Vagina (tissue), 2 donors: ENCODE measurements around the gene SUMO3. TPM values are rescaled to one million over a fixed set of nuclear protein-coding genes. Genes with fewer than 3 reads are reported as not detected.

Experiments
- DNase-seq, 2 donors: peaks; one replicate each; pipeline ENCODE4 v3.0.0-alpha.2; 2017; ENCODE audit errors: extremely low spot score in 2 of 2
- H3K27ac ChIP-seq: fragments of 200-600 bp; sonication (generic); one replicate; pipeline ENCODE4 v1.5.1; 2019
- H3K27me3 ChIP-seq: fragments of 200-600 bp; sonication (generic); one replicate; pipeline ENCODE4 v1.5.1; 2019
- H3K36me3 ChIP-seq, 2 donors: fragments of 200-600 bp; sonication (generic); one replicate each; pipeline ENCODE4 v1.5.1; 2017 to 2019
- H3K4me1 ChIP-seq: fragments of 200-600 bp; sonication (generic); one replicate; pipeline ENCODE4 v1.5.1; 2019
- H3K4me3 ChIP-seq, 2 donors: fragments of 200-600 bp; sonication (generic); 1 replicate in 1 of 2; 2 replicates in 1 of 2; pipeline ENCODE4 v1.5.1; 2016 to 2019
- H3K9me3 ChIP-seq: fragments of 200-600 bp; sonication (generic); one replicate; pipeline ENCODE4 v1.5.1; 2019
- POLR2A ChIP-seq, 2 donors: fragments of 450-650 bp; IDR thresholded peaks; one replicate each; pipeline ENCODE4 v1.6.1; 2017; ENCODE audit warnings: antibody characterized with exemption in 2 of 2, mild to moderate bottlenecking in 2 of 2, moderate library complexity in 2 of 2
- POLR2AphosphoS5 ChIP-seq, 2 donors: sonication (generic); formaldehyde crosslinking; IDR thresholded peaks; one replicate each; pipeline ENCODE4 v1.9.0; 2017; ENCODE audit warnings: antibody characterized with exemption in 2 of 2, mild to moderate bottlenecking in 2 of 2, low read depth in 1 of 2; ENCODE audit not compliant: insufficient read depth in 1 of 2
- intact Hi-C: fragments of 100-400 bp; cut with DNase I; formaldehyde crosslinking; loops from one replicate; pipeline ENCODE4 v1.15.1; 2023
- total RNA-seq: library from RNA; depleted of rRNA; stranded (reverse); fragments of >200 nt; gene quantifications from one replicate; pipeline ENCODE4 v1.2.3, GENCODE V29; 2016
- TF ChIP-seq, protein P1 (sequence below), 3 experiments: fragments of 450-650 bp in 2 of 3; fragments of 200-600 bp in 1 of 3; sonication (generic) in 1 of 3; IDR thresholded peaks; one replicate each; pipeline ENCODE4 v1.5.1; 2017 to 2019; ENCODE audit warnings: antibody characterized with exemption in 3 of 3, mild to moderate bottlenecking in 2 of 3, moderate library complexity in 2 of 3

The SUMO3 gene
- total RNA-seq, 1 donor from 2014 or later, result 70.0 TPM

DNA sequence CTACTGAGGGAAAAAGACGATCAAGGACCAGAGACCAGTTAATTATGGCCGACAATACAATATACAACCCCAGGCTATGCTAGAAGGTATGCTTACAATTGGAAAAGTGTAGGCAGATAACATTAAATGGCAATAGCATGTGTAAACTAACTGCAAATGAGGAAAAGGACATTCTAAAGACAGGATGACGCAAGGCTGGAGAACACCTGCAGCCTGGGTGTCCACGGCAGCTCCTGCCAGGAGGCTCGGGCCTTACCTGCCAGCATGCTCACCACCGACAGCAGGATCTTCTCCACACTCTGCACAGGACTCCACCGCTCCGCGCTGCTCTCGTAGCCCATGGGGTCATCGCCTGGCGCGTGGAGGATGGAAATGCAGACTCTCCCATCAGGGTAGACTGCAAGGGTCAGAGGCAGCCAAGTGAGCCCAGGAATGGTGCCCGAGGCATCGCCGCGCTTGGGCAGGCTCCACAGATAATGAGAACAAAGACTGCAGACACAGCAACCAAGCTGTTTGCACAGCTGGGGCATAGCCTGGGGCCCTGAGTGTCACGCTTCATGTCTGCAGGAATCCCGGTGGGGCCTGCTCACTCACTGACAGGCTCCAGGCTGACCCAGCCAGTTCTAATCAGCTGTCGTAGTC lies 44.5 kb downstream of the SUMO3 start:
- H3K27ac ChIP-seq, result no peak overlapping the region
- no peaks in the 10 kb centered on the region for H3K27me3 ChIP-seq
- intact Hi-C loops, result no loop called here
- DNase-seq, result no peak
- no peaks in the 10 kb centered on the region for H3K9me3 ChIP-seq
- no peak overlapping the region for H3K4me3 ChIP-seq
- TF ChIP-seq, protein P1, sequence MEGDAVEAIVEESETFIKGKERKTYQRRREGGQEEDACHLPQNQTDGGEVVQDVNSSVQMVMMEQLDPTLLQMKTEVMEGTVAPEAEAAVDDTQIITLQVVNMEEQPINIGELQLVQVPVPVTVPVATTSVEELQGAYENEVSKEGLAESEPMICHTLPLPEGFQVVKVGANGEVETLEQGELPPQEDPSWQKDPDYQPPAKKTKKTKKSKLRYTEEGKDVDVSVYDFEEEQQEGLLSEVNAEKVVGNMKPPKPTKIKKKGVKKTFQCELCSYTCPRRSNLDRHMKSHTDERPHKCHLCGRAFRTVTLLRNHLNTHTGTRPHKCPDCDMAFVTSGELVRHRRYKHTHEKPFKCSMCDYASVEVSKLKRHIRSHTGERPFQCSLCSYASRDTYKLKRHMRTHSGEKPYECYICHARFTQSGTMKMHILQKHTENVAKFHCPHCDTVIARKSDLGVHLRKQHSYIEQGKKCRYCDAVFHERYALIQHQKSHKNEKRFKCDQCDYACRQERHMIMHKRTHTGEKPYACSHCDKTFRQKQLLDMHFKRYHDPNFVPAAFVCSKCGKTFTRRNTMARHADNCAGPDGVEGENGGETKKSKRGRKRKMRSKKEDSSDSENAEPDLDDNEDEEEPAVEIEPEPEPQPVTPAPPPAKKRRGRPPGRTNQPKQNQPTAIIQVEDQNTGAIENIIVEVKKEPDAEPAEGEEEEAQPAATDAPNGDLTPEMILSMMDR (IDR thresholded peaks at IDR 0.05), result no peak
- no peak for TF ChIP-seq POLR2A (IDR thresholded peaks at IDR 0.05)
- TF ChIP-seq POLR2AphosphoS5 (IDR thresholded peaks at IDR 0.05; ENCODE audit: insufficient read depth in 1 of 2, low read depth in 1 of 2), result no peak
- H3K36me3 ChIP-seq, result peaks cover 0 to 48% of the 10 kb centered on the region in 2 donors
- H3K4me1 ChIP-seq, result no peaks in the 10 kb centered on the region

DNA sequence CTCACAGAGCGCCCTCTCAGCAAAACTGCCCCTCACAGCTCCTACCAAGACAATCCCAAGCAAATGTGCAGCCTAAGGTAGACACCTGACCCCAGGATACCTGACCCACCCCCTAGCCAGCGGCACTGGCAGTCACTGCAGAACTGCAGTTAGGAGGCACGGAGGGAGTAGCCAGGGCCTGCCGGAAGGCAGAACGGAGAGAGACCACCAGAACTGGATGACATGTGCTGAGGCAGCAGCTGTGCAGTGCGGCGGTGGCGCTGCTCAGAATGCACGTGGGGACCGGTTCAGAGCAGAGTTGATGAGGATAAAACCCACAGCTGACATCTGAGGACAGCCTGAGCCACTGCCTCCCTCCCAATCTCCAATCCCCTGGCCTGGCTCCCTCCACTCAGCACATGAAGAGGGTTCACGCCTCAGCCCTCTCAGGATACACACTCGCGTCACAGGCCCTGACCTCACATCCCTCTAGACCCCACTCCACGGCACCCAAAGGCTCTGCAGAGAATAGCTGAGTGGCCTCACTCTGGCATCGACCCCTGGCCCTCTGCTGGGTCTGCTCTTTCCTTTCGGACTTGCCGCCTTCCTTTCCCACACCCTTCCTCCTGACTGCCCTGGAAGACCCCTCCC lies 45.9 kb downstream of the SUMO3 start:
- H3K4me3 ChIP-seq, result no peak overlapping the region
- H3K27me3 ChIP-seq, result no peaks in the 10 kb centered on the region
- H3K36me3 ChIP-seq, result peaks cover 0 to 48% of the 10 kb centered on the region in 2 donors
- no peaks in the 10 kb centered on the region for H3K4me1 ChIP-seq
- no peak for TF ChIP-seq POLR2A (IDR thresholded peaks at IDR 0.05)
- intact Hi-C loops, result no loop called here
- DNase-seq, result no peak
- H3K27ac ChIP-seq, result no peak overlapping the region
- H3K9me3 ChIP-seq, result no peaks in the 10 kb centered on the region

DNA sequence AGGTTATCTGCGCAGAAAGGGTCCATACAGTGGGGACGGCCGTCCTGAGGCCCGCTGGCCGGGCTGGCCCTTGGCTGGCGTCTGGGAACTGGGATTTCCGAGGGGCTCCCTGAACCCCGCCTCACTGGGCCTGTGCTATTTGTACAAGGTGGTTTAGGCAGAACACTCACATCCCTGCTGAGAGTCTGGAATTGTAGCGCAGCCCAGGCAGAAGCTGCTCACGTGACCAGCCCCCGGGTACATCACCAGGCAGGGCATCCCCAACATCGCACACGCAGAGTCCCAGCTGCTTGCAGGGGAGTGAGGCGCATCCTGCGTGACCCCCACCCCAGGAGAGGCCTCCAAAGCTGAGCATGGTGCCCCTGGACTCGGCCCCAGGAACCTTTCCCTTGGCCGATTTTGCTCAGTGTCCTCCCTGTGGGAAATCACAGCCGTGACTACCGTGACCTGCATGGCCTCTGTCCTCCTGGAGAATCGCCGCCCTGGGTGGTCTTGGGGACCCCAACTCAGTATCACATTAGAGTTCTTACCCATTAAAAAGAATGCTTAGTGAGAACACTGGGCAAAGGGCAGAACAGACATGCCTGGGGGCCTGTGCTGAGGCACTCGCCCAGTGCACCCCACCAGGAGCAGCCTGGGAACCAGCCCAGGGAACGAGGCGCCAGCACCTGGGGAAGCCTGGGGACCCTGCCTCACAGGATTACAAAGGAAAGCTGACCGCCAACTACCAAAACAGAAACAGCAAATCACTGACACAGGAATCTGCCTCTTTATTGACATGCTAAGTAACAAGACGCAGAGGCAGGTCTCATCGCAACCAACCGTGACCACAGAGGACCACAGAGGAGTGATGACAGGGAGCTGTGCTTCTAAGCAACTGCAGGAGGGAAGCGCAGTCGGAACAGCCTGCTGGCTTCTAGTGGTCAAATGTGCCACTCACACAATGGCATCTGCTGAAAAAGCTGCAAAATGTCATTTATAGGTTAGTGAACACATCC lies 49.7 kb downstream of the SUMO3 start:
- no peak for DNase-seq
- Histone ChIP-seq H3K4me1 (peaks cover 12% of the 10 kb centered on the region), H3K36me3 (peaks cover 0 to 27% of the 10 kb centered on the region in 2 donors), H3K27me3 (no peaks in the 10 kb centered on the region), H3K4me3 (no peak overlapping the region), H3K27ac (no peak overlapping the region), H3K9me3 (no peaks in the 10 kb centered on the region)
- intact Hi-C loops, result no loop called here
- TF ChIP-seq POLR2AphosphoS5 (IDR thresholded peaks at IDR 0.05; ENCODE audit: insufficient read depth in 1 of 2, low read depth in 1 of 2), result no peak

DNA sequence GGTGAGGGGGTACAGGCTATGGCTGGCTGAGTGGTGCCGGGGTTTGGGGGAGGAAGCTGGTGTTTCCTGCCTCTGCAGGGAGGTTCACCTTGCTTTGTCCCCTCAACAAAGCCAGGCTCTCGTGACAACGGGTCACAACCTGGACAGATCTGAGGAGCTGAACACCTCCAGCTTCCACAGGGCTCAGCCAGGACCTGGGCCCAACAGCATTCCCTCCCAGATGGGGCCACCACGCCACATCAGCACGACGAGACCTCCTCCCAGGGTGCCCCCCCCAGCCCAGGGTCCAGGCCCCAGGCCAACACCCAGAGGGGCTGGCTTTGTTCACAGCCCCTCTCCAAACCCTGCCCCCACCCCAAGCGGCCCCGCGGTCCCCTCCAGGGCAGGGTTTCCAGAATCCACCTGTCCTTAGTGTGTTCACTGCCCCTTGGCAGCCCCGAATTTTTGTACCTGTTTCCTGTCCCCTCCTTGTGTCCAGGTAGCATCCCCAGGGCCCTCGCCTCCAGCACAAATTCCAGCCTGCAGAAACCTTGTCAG lies 51.0 kb downstream of the SUMO3 start:
- intact Hi-C loops, result no loop called here
- Histone ChIP-seq H3K4me3 (no peak overlapping the region), H3K36me3 (peaks cover 0 to 15% of the 10 kb centered on the region in 2 donors), H3K27me3 (no peaks in the 10 kb centered on the region), H3K4me1 (peaks cover 12% of the 10 kb centered on the region), H3K27ac (no peak overlapping the region), H3K9me3 (no peaks in the 10 kb centered on the region)
- TF ChIP-seq, protein P1 (IDR thresholded peaks at IDR 0.05), result no peak
- TF ChIP-seq POLR2AphosphoS5 (IDR thresholded peaks at IDR 0.05; ENCODE audit: insufficient read depth in 1 of 2, low read depth in 1 of 2), result no peak
- TF ChIP-seq POLR2A (IDR thresholded peaks at IDR 0.05), result no peak
- DNase-seq, result no peak

DNA sequence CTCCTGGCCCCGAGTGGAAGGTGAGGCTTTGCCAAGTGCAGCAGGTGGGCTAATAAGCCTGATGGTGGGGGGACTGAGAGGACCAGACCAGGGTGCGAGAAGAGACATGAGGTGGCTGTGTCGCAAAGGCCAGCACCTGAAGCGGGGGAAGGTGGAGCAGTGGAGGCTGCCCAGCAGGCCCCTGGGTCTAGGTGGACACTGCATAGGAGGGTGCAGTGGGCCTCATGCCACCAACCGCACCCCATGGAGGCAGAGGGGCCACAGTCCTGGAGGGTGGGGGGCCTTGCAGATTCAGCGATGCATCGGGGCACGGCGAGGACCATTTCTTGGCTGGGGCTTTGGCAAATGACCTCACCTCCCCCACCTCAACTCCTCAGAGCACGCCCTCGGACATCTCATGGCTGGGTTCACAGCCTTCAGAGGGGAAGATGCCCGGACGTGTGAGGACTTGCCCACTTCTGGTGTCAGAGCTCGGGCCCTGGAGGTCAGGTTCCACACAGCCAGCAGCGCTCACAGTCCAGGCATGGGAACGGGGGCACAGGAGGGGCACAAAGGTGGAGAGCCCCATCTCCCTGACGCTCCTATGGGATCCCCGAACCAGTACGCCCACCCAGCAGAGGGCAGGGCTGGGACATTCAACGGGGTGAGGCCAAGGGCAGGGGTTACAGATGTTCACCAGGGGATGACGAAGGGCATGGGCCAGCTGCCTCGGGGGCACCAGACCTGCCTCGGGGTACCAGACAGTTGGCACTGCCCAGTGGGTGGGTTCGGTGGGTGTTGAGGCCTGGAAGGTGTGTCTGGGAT lies 51.6 kb downstream of the SUMO3 start:
- intact Hi-C loops, result no loop called here

More for the DNA sequence above, 51.6 kb downstream of the SUMO3 start:
- H3K27ac ChIP-seq, result no peak overlapping the region
- no peak for DNase-seq
- no peak overlapping the region for H3K4me3 ChIP-seq
- no peak for TF ChIP-seq POLR2AphosphoS5 (IDR thresholded peaks at IDR 0.05; ENCODE audit: insufficient read depth in 1 of 2, low read depth in 1 of 2)
- no peak for TF ChIP-seq POLR2A (IDR thresholded peaks at IDR 0.05)
- TF ChIP-seq, protein P1 (IDR thresholded peaks at IDR 0.05), result no peak
- H3K4me1 ChIP-seq, result peaks cover 12% of the 10 kb centered on the region
- H3K27me3 ChIP-seq, result no peaks in the 10 kb centered on the region
- peaks cover 0 to 13% of the 10 kb centered on the region in 2 donors for H3K36me3 ChIP-seq
- H3K9me3 ChIP-seq, result no peaks in the 10 kb centered on the region
